ENCODE results near the gene KDM4C. TPM values are rescaled to one million over a fixed set of nuclear protein-coding genes. Genes with fewer than 3 reads are reported as not detected.

The KDM4C gene
- total RNA-seq, 1 donor from 2014 or later = 11.1 TPM

DNA sequence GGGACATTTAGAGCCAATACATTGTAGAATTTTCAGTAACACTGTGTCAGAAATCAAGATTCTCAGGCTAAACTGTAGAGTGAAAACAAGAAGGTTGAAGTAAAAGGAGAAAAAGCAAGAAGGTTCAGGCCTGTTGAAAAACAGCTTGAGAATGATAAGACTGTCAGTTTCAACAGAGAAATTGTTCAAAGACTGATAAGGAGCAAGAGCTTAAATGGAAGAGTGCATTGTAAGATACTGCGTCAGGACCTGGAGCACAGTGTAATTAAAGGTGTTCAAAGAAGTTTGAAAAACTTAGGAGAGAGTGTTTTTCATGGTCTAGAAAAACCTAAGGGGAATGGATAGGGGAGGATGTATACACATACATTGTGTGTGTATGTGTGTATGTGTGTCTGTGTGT lies 408.3 kb downstream of the KDM4C start:
- no peaks in the 10 kb centered on the region for H3K27me3 ChIP-seq
- no peaks in the 10 kb centered on the region for H4K20me1 ChIP-seq (ENCODE audit: low read depth)
- H3K9ac ChIP-seq = no peak overlapping the region
- no peak overlapping the region for H3K4me2 ChIP-seq
- TF ChIP-seq EZH2 (IDR thresholded peaks at IDR 0.05) (no peak), CTCF (IDR thresholded peaks at IDR 0.05) (no peak), EZH2phosphoT487 (IDR thresholded peaks at IDR 0.05) (no peak)
- H3K9me3 Mint-ChIP-seq = peaks cover 2% of the 10 kb centered on the region
- H3K27ac ChIP-seq = no peak overlapping the region
- H2AFZ ChIP-seq (replicated peaks) = no peak overlapping the region
- no peaks in the 10 kb centered on the region for H3K36me3 ChIP-seq
- no peak overlapping the region for H3K4me3 ChIP-seq
- H3K79me2 ChIP-seq (ENCODE audit: low read depth) = no peaks in the 10 kb centered on the region
- H3K4me1 ChIP-seq = peaks cover 1% of the 10 kb centered on the region
- DNase-seq (ENCODE audit: low spot score) = no peak
- peaks cover 2% of the 10 kb centered on the region for H3K36me3 Mint-ChIP-seq
- no peaks in the 10 kb centered on the region for H3F3A ChIP-seq (ENCODE audit: low read depth)
- H3K4me3 Mint-ChIP-seq = no peak overlapping the region
- H3K27ac Mint-ChIP-seq = no peak overlapping the region
- no peaks in the 10 kb centered on the region for H3K9me3 ChIP-seq (ENCODE audit: low read depth)
- no peaks in the 10 kb centered on the region for H3K27me3 Mint-ChIP-seq (ENCODE audit: insufficient read depth, low read depth)
- peaks cover 9% of the 10 kb centered on the region for H3K4me1 Mint-ChIP-seq

- Histone ChIP-seq H3K36me3 (no peaks in the 10 kb centered on the region), H3K4me1 (peaks cover 21% of the 10 kb centered on the region), H3K9ac (no peak overlapping the region), H4K20me1 (ENCODE audit: low read depth) (no peaks in the 10 kb centered on the region), H2AFZ (replicated peaks) (no peak overlapping the region), H3K27me3 (no peaks in the 10 kb centered on the region), H3F3A (ENCODE audit: low read depth) (no peaks in the 10 kb centered on the region), H3K27ac (no peak overlapping the region), H3K4me2 (no peak overlapping the region), H3K4me3 (no peak overlapping the region), H3K79me2 (ENCODE audit: low read depth) (no peaks in the 10 kb centered on the region), H3K9me3 (ENCODE audit: low read depth) (no peaks in the 10 kb centered on the region)
- H3K36me3 Mint-ChIP-seq = peaks cover 6% of the 10 kb centered on the region
- H3K27me3 Mint-ChIP-seq (ENCODE audit: insufficient read depth, low read depth) = no peaks in the 10 kb centered on the region
- no peak overlapping the region for H3K27ac Mint-ChIP-seq
- TF ChIP-seq EZH2phosphoT487 (IDR thresholded peaks at IDR 0.05) (no peak), EZH2 (IDR thresholded peaks at IDR 0.05) (no peak), CTCF (IDR thresholded peaks at IDR 0.05) (no peak)
- no peak overlapping the region for H3K4me3 Mint-ChIP-seq
- DNase-seq (ENCODE audit: low spot score) = no peak
- peaks cover 42% of the 10 kb centered on the region for H3K4me1 Mint-ChIP-seq
- H3K9me3 Mint-ChIP-seq = no peaks in the 10 kb centered on the region
These were observed 412.1 kb downstream of the KDM4C start for GRCh38 chr9:7169717-7170389.

DNA sequence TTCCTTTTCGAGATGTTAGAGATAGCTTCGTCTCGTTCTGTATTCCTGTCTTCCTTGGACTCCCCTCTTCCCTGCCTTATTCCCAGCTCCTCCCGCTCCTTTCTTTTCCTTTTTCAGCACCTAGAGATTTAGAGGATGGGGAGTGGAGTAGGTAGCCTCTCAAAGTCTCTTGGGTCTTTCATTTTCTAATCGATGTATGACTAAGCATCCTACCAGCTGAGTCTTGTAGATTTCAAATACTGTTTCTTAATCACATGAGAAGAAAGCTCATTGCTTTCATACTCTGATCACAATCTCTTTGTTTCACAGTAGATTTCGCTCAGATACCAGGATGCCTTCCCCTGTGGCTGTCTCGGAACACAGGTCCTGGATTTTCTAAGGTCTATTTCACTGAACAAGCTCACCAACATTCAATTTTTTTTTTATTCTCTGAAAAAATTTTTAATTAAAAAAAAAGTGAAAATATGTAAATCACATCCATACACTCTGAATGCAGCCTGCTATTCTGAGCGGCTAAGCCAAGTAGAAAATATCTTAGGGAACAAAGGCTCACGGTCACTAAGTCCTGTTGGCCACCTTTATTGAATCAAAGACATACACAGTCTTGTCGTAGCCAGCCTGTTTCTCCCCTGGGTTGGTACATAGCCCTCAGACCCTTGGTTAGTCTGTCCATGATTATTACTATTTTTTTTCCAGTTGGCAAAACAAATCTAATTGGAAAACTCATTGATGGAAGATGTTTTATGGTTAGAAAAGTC lies 413.8 kb downstream of the KDM4C start:
- no peak overlapping the region for H3K27ac ChIP-seq
- no peak overlapping the region for H3K4me3 Mint-ChIP-seq
- H3K9me3 ChIP-seq (ENCODE audit: low read depth) = no peaks in the 10 kb centered on the region
- no peaks in the 10 kb centered on the region for H3K79me2 ChIP-seq (ENCODE audit: low read depth)
- no peak overlapping the region for H3K9ac ChIP-seq
- peak overlapping the region; percentile 49 for H3K4me2 ChIP-seq
- no peaks in the 10 kb centered on the region for H3K27me3 Mint-ChIP-seq (ENCODE audit: insufficient read depth, low read depth)
- peaks cover 21% of the 10 kb centered on the region for H3K4me1 ChIP-seq
- H3K27me3 ChIP-seq = no peaks in the 10 kb centered on the region
- H3K4me3 ChIP-seq = no peak overlapping the region
- TF ChIP-seq EZH2phosphoT487 (IDR thresholded peaks at IDR 0.05) (no peak), CTCF (IDR thresholded peaks at IDR 0.05) (no peak), EZH2 (IDR thresholded peaks at IDR 0.05) (no peak)
- no peak for DNase-seq (ENCODE audit: low spot score)
- peaks cover 36% of the 10 kb centered on the region for H3K4me1 Mint-ChIP-seq
- H3K27ac Mint-ChIP-seq = peak overlapping the region; percentile 98
- H3K36me3 ChIP-seq = no peaks in the 10 kb centered on the region
- H3F3A ChIP-seq (ENCODE audit: low read depth) = no peaks in the 10 kb centered on the region
- peaks cover 6% of the 10 kb centered on the region for H3K36me3 Mint-ChIP-seq
- H4K20me1 ChIP-seq (ENCODE audit: low read depth) = no peaks in the 10 kb centered on the region
- no peaks in the 10 kb centered on the region for H3K9me3 Mint-ChIP-seq
- H2AFZ ChIP-seq (replicated peaks) = peak overlapping the region; percentile 60

Measured in neural progenitor cell (in vitro differentiated cells).